Astrocyte of the hippocampus (primary cell): Measurements from ENCODE around the gene FIBCD1.
A peak's percentile ranks its signal among the peaks of the same experiment; 100 is the strongest.
"Not testable (repeated sequence)": the region's sequence is repeated elsewhere in the genome, so short reads cannot be mapped to it uniquely, and the experiment has no call there.

Experiments used
- DNase-seq: peaks from one replicate; pipeline ENCODE4 v3.0.0; 2011; ENCODE audit warnings: low read depth, low spot score

Gene FIBCD1

GRCh38 chr9:130973686-130974281, 34.7 kb upstream of the FIBCD1 start:
- DNase-seq: no peak

- DNase-seq: no peak
These were observed 34.1 kb upstream of the FIBCD1 start for GRCh38 chr9:130972957-130973685.

- DNase-seq: no peak
These were observed 33.4 kb upstream of the FIBCD1 start for GRCh38 chr9:130972277-130972956.

- DNase-seq: no peak
These were observed 32.3 kb upstream of the FIBCD1 start for GRCh38 chr9:130971294-130971849.

GRCh38 chr9:130970855-130971254, 31.8 kb upstream of the FIBCD1 start:
- no peak for DNase-seq

- DNase-seq: no peak
These were observed 31.0 kb upstream of the FIBCD1 start for GRCh38 chr9:130970052-130970451.

- no peak for DNase-seq
These were observed 26.6 kb upstream of the FIBCD1 start for GRCh38 chr9:130965680-130966079.

- DNase-seq: no peak
These were observed 24.9 kb upstream of the FIBCD1 start for GRCh38 chr9:130963916-130964315.

- no peak for DNase-seq
These were observed 24.4 kb upstream of the FIBCD1 start for GRCh38 chr9:130963337-130963908.

- DNase-seq: peak; percentile 97
These were observed 23.6 kb upstream of the FIBCD1 start for GRCh38 chr9:130962418-130963316.

- no peak for DNase-seq
These were observed 22.7 kb upstream of the FIBCD1 start for GRCh38 chr9:130961511-130962300.

GRCh38 chr9:130960522-130961378, 21.7 kb upstream of the FIBCD1 start:
- DNase-seq: no peak

GRCh38 chr9:130959809-130960334, 20.8 kb upstream of the FIBCD1 start:
- no peak for DNase-seq

GRCh38 chr9:130958564-130958963, 19.5 kb upstream of the FIBCD1 start:
- DNase-seq: not testable (repeated sequence)

- no peak for DNase-seq
These were observed 18.6 kb upstream of the FIBCD1 start for GRCh38 chr9:130957451-130958203.

- DNase-seq: no peak
These were observed 17.8 kb upstream of the FIBCD1 start for GRCh38 chr9:130956636-130957450.

- DNase-seq: no peak
These were observed 17.0 kb upstream of the FIBCD1 start for GRCh38 chr9:130955947-130956621.
